Neural cell (in vitro differentiated cells): ENCODE data around the gene MARCHF9.

ENCODE experiments used
- EZH2 ChIP-seq: fragments of 200-600, 300-800 bp; shearing (Covaris generic), sonication (generic); IDR thresholded peaks from 2 replicates; pipeline ENCODE4 v1.6.1; 2014; ENCODE audit warnings: antibody characterized with exemption, low read length, borderline replicate concordance, mild to moderate bottlenecking; ENCODE audit not compliant: insufficient read depth, poor library complexity, severe bottlenecking
- TF ChIP-seq, protein P1 (sequence below): fragments of 450-650 bp; IDR thresholded peaks from 2 replicates; pipeline ENCODE4 v1.5.1; 2014; ENCODE audit warnings: antibody characterized with exemption, mild to moderate bottlenecking, moderate library complexity; ENCODE audit not compliant: poor library complexity, severe bottlenecking
- TF ChIP-seq, protein P2 (sequence below): IDR thresholded peaks from 2 replicates; pipeline ENCODE4 v1.6.1; 2012; ENCODE audit warnings: borderline replicate concordance

DNA sequence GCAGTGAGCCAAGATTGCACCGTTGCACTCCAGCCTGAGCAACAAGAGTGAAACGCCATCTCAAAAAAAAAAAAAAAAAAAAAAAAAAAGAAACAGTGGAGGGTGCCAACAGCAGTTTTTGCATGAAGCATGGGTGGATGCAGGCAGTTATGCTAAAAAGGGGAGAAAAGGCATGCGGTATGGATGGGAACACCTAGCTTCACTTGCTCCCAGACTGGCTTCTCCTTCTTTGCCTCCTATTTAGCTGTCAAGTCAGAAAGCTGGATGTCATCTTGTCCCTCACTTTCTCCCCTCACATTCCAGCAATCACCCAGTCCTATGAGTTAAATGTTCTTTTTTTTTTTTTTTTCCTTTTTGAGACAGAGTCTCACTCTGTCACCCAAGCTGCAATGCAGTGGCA is 20.1 kb downstream of the MARCHF9 start:
- TF ChIP-seq, protein P1, sequence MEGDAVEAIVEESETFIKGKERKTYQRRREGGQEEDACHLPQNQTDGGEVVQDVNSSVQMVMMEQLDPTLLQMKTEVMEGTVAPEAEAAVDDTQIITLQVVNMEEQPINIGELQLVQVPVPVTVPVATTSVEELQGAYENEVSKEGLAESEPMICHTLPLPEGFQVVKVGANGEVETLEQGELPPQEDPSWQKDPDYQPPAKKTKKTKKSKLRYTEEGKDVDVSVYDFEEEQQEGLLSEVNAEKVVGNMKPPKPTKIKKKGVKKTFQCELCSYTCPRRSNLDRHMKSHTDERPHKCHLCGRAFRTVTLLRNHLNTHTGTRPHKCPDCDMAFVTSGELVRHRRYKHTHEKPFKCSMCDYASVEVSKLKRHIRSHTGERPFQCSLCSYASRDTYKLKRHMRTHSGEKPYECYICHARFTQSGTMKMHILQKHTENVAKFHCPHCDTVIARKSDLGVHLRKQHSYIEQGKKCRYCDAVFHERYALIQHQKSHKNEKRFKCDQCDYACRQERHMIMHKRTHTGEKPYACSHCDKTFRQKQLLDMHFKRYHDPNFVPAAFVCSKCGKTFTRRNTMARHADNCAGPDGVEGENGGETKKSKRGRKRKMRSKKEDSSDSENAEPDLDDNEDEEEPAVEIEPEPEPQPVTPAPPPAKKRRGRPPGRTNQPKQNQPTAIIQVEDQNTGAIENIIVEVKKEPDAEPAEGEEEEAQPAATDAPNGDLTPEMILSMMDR, result no peak
- TF ChIP-seq EZH2, result no peak
- TF ChIP-seq, protein P2, sequence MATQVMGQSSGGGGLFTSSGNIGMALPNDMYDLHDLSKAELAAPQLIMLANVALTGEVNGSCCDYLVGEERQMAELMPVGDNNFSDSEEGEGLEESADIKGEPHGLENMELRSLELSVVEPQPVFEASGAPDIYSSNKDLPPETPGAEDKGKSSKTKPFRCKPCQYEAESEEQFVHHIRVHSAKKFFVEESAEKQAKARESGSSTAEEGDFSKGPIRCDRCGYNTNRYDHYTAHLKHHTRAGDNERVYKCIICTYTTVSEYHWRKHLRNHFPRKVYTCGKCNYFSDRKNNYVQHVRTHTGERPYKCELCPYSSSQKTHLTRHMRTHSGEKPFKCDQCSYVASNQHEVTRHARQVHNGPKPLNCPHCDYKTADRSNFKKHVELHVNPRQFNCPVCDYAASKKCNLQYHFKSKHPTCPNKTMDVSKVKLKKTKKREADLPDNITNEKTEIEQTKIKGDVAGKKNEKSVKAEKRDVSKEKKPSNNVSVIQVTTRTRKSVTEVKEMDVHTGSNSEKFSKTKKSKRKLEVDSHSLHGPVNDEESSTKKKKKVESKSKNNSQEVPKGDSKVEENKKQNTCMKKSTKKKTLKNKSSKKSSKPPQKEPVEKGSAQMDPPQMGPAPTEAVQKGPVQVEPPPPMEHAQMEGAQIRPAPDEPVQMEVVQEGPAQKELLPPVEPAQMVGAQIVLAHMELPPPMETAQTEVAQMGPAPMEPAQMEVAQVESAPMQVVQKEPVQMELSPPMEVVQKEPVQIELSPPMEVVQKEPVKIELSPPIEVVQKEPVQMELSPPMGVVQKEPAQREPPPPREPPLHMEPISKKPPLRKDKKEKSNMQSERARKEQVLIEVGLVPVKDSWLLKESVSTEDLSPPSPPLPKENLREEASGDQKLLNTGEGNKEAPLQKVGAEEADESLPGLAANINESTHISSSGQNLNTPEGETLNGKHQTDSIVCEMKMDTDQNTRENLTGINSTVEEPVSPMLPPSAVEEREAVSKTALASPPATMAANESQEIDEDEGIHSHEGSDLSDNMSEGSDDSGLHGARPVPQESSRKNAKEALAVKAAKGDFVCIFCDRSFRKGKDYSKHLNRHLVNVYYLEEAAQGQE, result no peak
